Peyer's patch (tissue), 4 donors: ENCODE measurements around the gene CISH. TPM values are rescaled to one million over a fixed set of nuclear protein-coding genes. Genes with fewer than 3 reads are reported as not detected.

Experiments
- DNase-seq, 3 donors: peaks; one replicate each; pipeline ENCODE4 v3.0.0-alpha.2; 2017 to 2019
- H3K27ac ChIP-seq, 4 donors: fragments of 200-600 bp; sonication (generic); one replicate each; pipeline ENCODE4 v1.5.1; 2016 to 2019
- H3K27me3 ChIP-seq, 2 donors: fragments of 200-600 bp; sonication (generic); one replicate each; pipeline ENCODE4 v1.5.1; 2019
- H3K36me3 ChIP-seq, 3 donors: fragments of 200-600 bp; sonication (generic); one replicate each; pipeline ENCODE4 v1.5.1; 2016 to 2019
- H3K4me1 ChIP-seq, 4 donors: fragments of 200-600 bp; sonication (generic); one replicate each; pipeline ENCODE4 v1.5.1; 2016 to 2019
- H3K4me3 ChIP-seq, 4 donors: fragments of 200-600 bp; sonication (generic); 1 replicate in 3 of 4; 2 replicates in 1 of 4; pipeline ENCODE4 v1.5.1; 2016 to 2019; ENCODE audit warnings: mild to moderate bottlenecking in 1 of 4
- H3K9me3 ChIP-seq, 4 donors: fragments of 200-600 bp; sonication (generic); one replicate each; pipeline ENCODE4 v1.5.1; 2016 to 2019; ENCODE audit warnings: mild to moderate bottlenecking in 1 of 4
- CTCF ChIP-seq, 6 experiments: fragments of 450-650 bp in 4 of 6; fragments of 200-600 bp in 2 of 6; sonication (generic) in 1 of 6; IDR thresholded peaks; one replicate each; pipeline ENCODE4 v1.5.1; 2017 to 2019; ENCODE audit warnings: antibody characterized with exemption in 6 of 6, mild to moderate bottlenecking in 3 of 6, moderate library complexity in 1 of 6
- POLR2A ChIP-seq, 2 donors: fragments of 450-650 bp; IDR thresholded peaks; one replicate each; pipeline ENCODE4 v1.5.1; 2017; ENCODE audit warnings: antibody characterized with exemption in 2 of 2, mild to moderate bottlenecking in 2 of 2, moderate library complexity in 2 of 2
- total RNA-seq, 4 donors: library from RNA; depleted of rRNA; stranded (reverse); fragments of >200 nt; gene quantifications; one replicate each; pipeline ENCODE4 v1.1.0, GENCODE V29; 2016

The CISH gene
- total RNA-seq, 4 donors from 2014 or later: 9.7 to 13.5 (median 10.9) TPM

GRCh38 chr3:50577348-50577747 lies 34.2 kb downstream of the CISH start:
- Histone ChIP-seq H3K9me3 (no peaks in the 10 kb centered on the region), H3K4me1 (peaks cover 0 to 3% (median 1%) of the 10 kb centered on the region in 4 donors), H3K36me3 (peaks cover 0 to 23% (median 0%) of the 10 kb centered on the region in 3 donors), H3K4me3 (no peak overlapping the region), H3K27me3 (no peaks in the 10 kb centered on the region), H3K27ac (no peak overlapping the region)
- DNase-seq: no peak
- TF ChIP-seq POLR2A (IDR thresholded peaks at IDR 0.05): no peak
- TF ChIP-seq CTCF (IDR thresholded peaks at IDR 0.05): no peak

- no peak for DNase-seq
- H3K4me3 ChIP-seq: no peak overlapping the region
- no peak overlapping the region for H3K27ac ChIP-seq
- TF ChIP-seq CTCF (IDR thresholded peaks at IDR 0.05) (no peak), POLR2A (IDR thresholded peaks at IDR 0.05) (no peak)
- peaks cover 0 to 16% (median 0%) of the 10 kb centered on the region in 3 donors for H3K36me3 ChIP-seq
- H3K4me1 ChIP-seq: peaks cover 0 to 12% (median 1%) of the 10 kb centered on the region in 4 donors
- H3K27me3 ChIP-seq: no peaks in the 10 kb centered on the region
- H3K9me3 ChIP-seq: no peaks in the 10 kb centered on the region
These were observed 36.2 kb downstream of the CISH start for GRCh38 chr3:50575372-50575771.

GRCh38 chr3:50574444-50574831 lies 37.1 kb downstream of the CISH start:
- Histone ChIP-seq H3K27ac (peak overlapping the region; percentile 12 to 51 (median 22)), H3K36me3 (peaks cover 0 to 11% (median 0%) of the 10 kb centered on the region in 3 donors), H3K27me3 (no peaks in the 10 kb centered on the region), H3K4me1 (peaks cover 0 to 18% (median 4%) of the 10 kb centered on the region in 4 donors), H3K4me3 (no peak overlapping the region), H3K9me3 (no peaks in the 10 kb centered on the region)
- TF ChIP-seq POLR2A (IDR thresholded peaks at IDR 0.05): no peak
- no peak for TF ChIP-seq CTCF (IDR thresholded peaks at IDR 0.05)
- DNase-seq: no peak

- Histone ChIP-seq H3K9me3 (no peaks in the 10 kb centered on the region), H3K36me3 (peaks cover 0 to 11% (median 0%) of the 10 kb centered on the region in 3 donors), H3K4me1 (peaks cover 0 to 18% (median 5%) of the 10 kb centered on the region in 4 donors), H3K27ac (peak overlapping the region in 3 of 4 donors; percentile 21 to 51 (median 24)), H3K27me3 (no peaks in the 10 kb centered on the region), H3K4me3 (no peak overlapping the region)
- no peak for TF ChIP-seq CTCF (IDR thresholded peaks at IDR 0.05)
- no peak for TF ChIP-seq POLR2A (IDR thresholded peaks at IDR 0.05)
- peak in 1 of 3 donors; percentile 57 for DNase-seq
These were observed 37.8 kb downstream of the CISH start for GRCh38 chr3:50573566-50574443.

- Histone ChIP-seq H3K9me3 (no peaks in the 10 kb centered on the region), H3K27ac (peak overlapping the region; percentile 10 to 54 (median 27)), H3K4me1 (peaks cover 0 to 22% (median 9%) of the 10 kb centered on the region in 4 donors), H3K4me3 (no peak overlapping the region), H3K36me3 (peaks cover 0 to 7% (median 0%) of the 10 kb centered on the region in 3 donors), H3K27me3 (no peaks in the 10 kb centered on the region)
- no peak for DNase-seq
- TF ChIP-seq CTCF (IDR thresholded peaks at IDR 0.05) (no peak), POLR2A (IDR thresholded peaks at IDR 0.05) (no peak)
These were observed 38.7 kb downstream of the CISH start for GRCh38 chr3:50572801-50573371.
